Endothelial cell of umbilical vein (primary cell): ENCODE data around the gene ME3. TPM values are rescaled to one million over a fixed set of nuclear protein-coding genes. Genes with fewer than 3 reads are reported as not detected.

Source experiments
- BruUV-seq: library from RNA; stranded (reverse); fragments of 400-500 nt; replicated peaks from 2 replicates; lab custom pipeline; 2021; lab: Mats Ljungman, UMichigan
- CTCF ChIA-PET: fragments of 300-600, 350-600 bp; sonication (Branson Sonifier 250); formaldehyde crosslinking; loops from one replicate; lab custom pipeline; 2021; ENCODE audit warnings: antibody characterized with exemption, inconsistent platforms; lab: Charles Lee
- POLR2A ChIA-PET: fragments of 300-600, 350-600 bp; sonication (Branson Sonifier 250); formaldehyde crosslinking; loops from one replicate; lab custom pipeline; 2021; ENCODE audit warnings: antibody characterized with exemption, inconsistent platforms; lab: Charles Lee
- DNase-seq: peaks from one replicate; pipeline ENCODE4 v3.0.0-alpha.2; 2011; ENCODE audit warnings: low read depth, low spot score
- FAIRE-seq: peaks from 2 replicates; lab custom pipeline; 2011; peaks lifted over from hg19 to GRCh38; lab: Jason Lieb, UNC
- H2AFZ ChIP-seq: 2 replicates; pipeline ENCODE4 v1.6.0; 2012; ENCODE audit warnings: low read depth, low read length, control low read depth, inconsistent platforms
- H3K27ac ChIP-seq: 2 replicates; pipeline ENCODE4 v1.5.1; 2011; ENCODE audit warnings: low read depth, mild to moderate bottlenecking, control low read depth, low read length, moderate library complexity; ENCODE audit not compliant: insufficient read depth
- H3K27me3 ChIP-seq, 2 experiments: 2 replicates each; pipeline versions ENCODE4 v1.6.0 to v1.6.1; 2011; ENCODE audit warnings: low read length in 2 of 2, mixed read lengths in 1 of 2; ENCODE audit not compliant: control insufficient read depth in 2 of 2, insufficient read depth in 2 of 2
- H3K36me3 ChIP-seq, 2 experiments: 2 replicates in 1 of 2; 3 replicates in 1 of 2; pipeline ENCODE4 v1.5.1; 2011; ENCODE audit warnings: low read length in 2 of 2, mild to moderate bottlenecking in 1 of 2, moderate library complexity in 1 of 2; ENCODE audit not compliant: control insufficient read depth in 2 of 2, insufficient read depth in 2 of 2; ENCODE audit errors: extremely low read depth in 1 of 2
- H3K4me1 ChIP-seq: 3 replicates; pipeline ENCODE4 v1.5.1; 2011; ENCODE audit warnings: mild to moderate bottlenecking, low read length; ENCODE audit not compliant: control insufficient read depth, insufficient read depth; ENCODE audit errors: extremely low read depth
- H3K4me2 ChIP-seq: 2 replicates; pipeline ENCODE4 v1.6.1; 2011; ENCODE audit warnings: low read length, control low read depth, mixed read lengths; ENCODE audit not compliant: insufficient read depth
- H3K4me3 ChIP-seq, 3 experiments: fragments of 200-600 bp in 1 of 3; sonication (generic), shearing (Covaris generic) in 1 of 3; replicated peaks in 1 of 3; 2 replicates each; pipeline ENCODE4 v1.5.1; 2011 to 2016; ENCODE audit warnings: control low read depth in 3 of 3, low read length in 3 of 3, mild to moderate bottlenecking in 2 of 3, inconsistent platforms in 1 of 3, low read depth in 1 of 3, moderate library complexity in 1 of 3; ENCODE audit not compliant: insufficient read depth in 1 of 3
- H3K79me2 ChIP-seq: 2 replicates; pipeline ENCODE4 v1.6.0; 2012; ENCODE audit warnings: low read length, inconsistent platforms; ENCODE audit not compliant: control insufficient read depth, insufficient read depth
- H3K9ac ChIP-seq: replicated peaks from 2 replicates; pipeline ENCODE3; 2011; ENCODE audit warnings: low read length, control low read depth; ENCODE audit not compliant: insufficient read depth; ENCODE audit errors: extremely low read depth
- H3K9me1 ChIP-seq: replicated peaks from 3 replicates; pipeline ENCODE4 v1.6.0; 2011; ENCODE audit warnings: mild to moderate bottlenecking, low read length; ENCODE audit not compliant: control insufficient read depth, insufficient read depth; ENCODE audit errors: extremely low read depth
- H3K9me3 ChIP-seq: replicated peaks from 2 replicates; pipeline ENCODE4 v1.5.1; 2012; ENCODE audit warnings: low read length, inconsistent platforms; ENCODE audit not compliant: control insufficient read depth, insufficient read depth
- H4K20me1 ChIP-seq: replicated peaks from 2 replicates; pipeline ENCODE3; 2011; ENCODE audit warnings: mild to moderate bottlenecking, low read length; ENCODE audit not compliant: control insufficient read depth, insufficient read depth; ENCODE audit errors: extremely low read depth
- EZH2 ChIP-seq: IDR thresholded peaks from 2 replicates; pipeline ENCODE4 v1.6.1; 2012; ENCODE audit warnings: borderline replicate concordance, low read depth, mild to moderate bottlenecking, moderate library complexity, low read length, inconsistent platforms; ENCODE audit not compliant: severe bottlenecking
- FOS ChIP-seq: IDR thresholded peaks from 2 replicates; pipeline ENCODE4 v1.6.1; 2011; ENCODE audit warnings: mild to moderate bottlenecking, low read length, moderate library complexity, borderline replicate concordance; ENCODE audit not compliant: insufficient read depth
- GATA2 ChIP-seq: IDR thresholded peaks from 2 replicates; pipeline ENCODE4 v1.7.0; 2011; ENCODE audit warnings: low read depth, mild to moderate bottlenecking, moderate library complexity, mixed read lengths, low read length; ENCODE audit not compliant: insufficient read length, insufficient read depth
- JUN ChIP-seq: IDR thresholded peaks from 2 replicates; pipeline ENCODE4 v1.6.1; 2011; ENCODE audit warnings: borderline replicate concordance, low read depth; ENCODE audit not compliant: insufficient read length, insufficient read depth
- MYC ChIP-seq: IDR thresholded peaks from one replicate; pipeline ENCODE4 v1.6.1; 2011; ENCODE audit warnings: mild to moderate bottlenecking, low read depth, low read length
- POLR2A ChIP-seq: IDR thresholded peaks from 2 replicates; pipeline ENCODE4 v1.6.1; 2012; ENCODE audit warnings: low read depth, mild to moderate bottlenecking, control low read depth, low read length
- POLR2AphosphoS5 ChIP-seq: IDR thresholded peaks from 2 replicates; pipeline ENCODE4 v1.6.1; 2012; ENCODE audit warnings: low read depth, mild to moderate bottlenecking, control low read depth, low read length, moderate library complexity; ENCODE audit not compliant: insufficient read depth
- dilution Hi-C: fragments of 300-500 bp; cut with MboI; formaldehyde crosslinking; loops from one replicate; pipeline ENCODE4 v1.15.0; 2019; ENCODE audit warnings: low sequenced_read_pairs; ENCODE audit not compliant: extremely low pct_ligation_motif_present
- intact Hi-C: fragments of 100-400 bp; cut with micrococcal nuclease; formaldehyde crosslinking; loops from one replicate; pipeline ENCODE4 v1.10.0; 2022
- polyA plus RNA-seq, 4 experiments: library from polyadenylated mRNA; depleted of rRNA in 3 of 4; stranded (reverse) in 3 of 4; unstranded in 1 of 4; fragments of >200 nt; gene quantifications; 2 replicates each; pipeline versions ENCODE4 v1.2.1 to v1.2.3, GENCODE V29; 2011 to 2012; ENCODE audit warnings: missing spikeins in 1 of 4
- total RNA-seq: library from RNA; stranded (reverse); gene quantifications from 2 replicates; pipeline ENCODE4 v1.2.3, GENCODE V29; 2021
- TF ChIP-seq, protein P1 (sequence below): IDR thresholded peaks from 2 replicates; pipeline ENCODE4 v1.6.1; 2011; ENCODE audit not compliant: insufficient read depth, insufficient read length

Gene ME3
- total and polyA plus RNA-seq, 2 donors (not counting 3 experiments of a cell fraction or from before 2014, with no cell fraction given), result 26.9 to 30.4 TPM

DNA sequence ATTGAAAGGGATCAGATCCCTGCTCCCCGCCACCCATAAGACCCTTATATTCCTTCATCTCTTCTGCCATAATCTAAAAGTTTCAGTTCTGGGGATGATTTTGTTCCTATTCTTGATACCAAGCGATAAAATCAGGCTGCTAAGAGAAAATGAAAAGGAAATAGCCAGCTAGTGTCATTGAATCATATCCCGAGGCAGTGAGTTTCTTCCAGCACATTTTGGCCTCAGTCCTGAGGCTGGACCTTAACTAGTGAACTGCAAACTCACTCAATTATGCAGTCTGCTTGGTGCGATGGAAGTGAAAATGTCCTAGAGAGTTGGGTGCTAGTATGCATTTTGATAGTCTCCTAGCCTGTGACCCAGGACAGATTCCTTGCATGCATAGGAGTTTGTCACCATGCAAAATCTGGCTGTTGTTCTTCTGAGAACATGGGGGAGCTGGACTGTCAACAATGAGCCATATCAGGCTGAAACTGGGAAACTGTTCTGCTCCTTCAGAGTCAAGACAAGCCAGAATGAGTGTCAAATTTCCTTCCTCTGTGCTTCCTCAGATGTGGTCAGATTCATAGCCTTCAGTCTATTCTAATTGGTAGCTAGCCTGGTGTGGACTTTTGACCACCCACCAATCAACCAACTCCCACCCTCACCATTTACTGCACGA is 194.8 kb downstream of the ME3 start:
- no peaks in the 10 kb centered on the region for H4K20me1 ChIP-seq
- peak; percentile 94 for FAIRE-seq
- H3K9me3 ChIP-seq, result no peaks in the 10 kb centered on the region
- DNase-seq, result peak; percentile 84
- H3K27me3 ChIP-seq, result no peaks in the 10 kb centered on the region
- no peaks in the 10 kb centered on the region for H3K36me3 ChIP-seq
- POLR2A ChIA-PET, result interaction anchor here (0.9 kb wide), 1 partner anchor 18 kb away, joined by 3 read pairs; no protein-coding TSS in a partner anchor
- peak overlapping the region; percentile 72 for H3K4me2 ChIP-seq
- dilution Hi-C loops (loop anchor here (25.0 kb wide), 1 partner anchor 110 kb away; no protein-coding TSS in a partner anchor), intact Hi-C loops (loop anchor here (1.0 kb wide), 1 partner anchor 17 kb away; no protein-coding TSS in a partner anchor)
- no peaks in the 10 kb centered on the region for H3K79me2 ChIP-seq
- H2AFZ ChIP-seq, result no peak overlapping the region
- H3K9me1 ChIP-seq, result no peaks in the 10 kb centered on the region
- H3K27ac ChIP-seq, result peak overlapping the region; percentile 85
- H3K4me3 ChIP-seq, result no peak overlapping the region
- H3K9ac ChIP-seq, result peak overlapping the region; percentile 54
- BruUV-seq, result TSS peak; percentile 76
- CTCF ChIA-PET, result interaction anchor here (1.1 to 1.4 kb wide), 4 partner anchors 21 to 117 kb away, joined by 3 to 4 read pairs (median 4); no protein-coding TSS in a partner anchor
- peaks cover 61% of the 10 kb centered on the region for H3K4me1 ChIP-seq
- TF ChIP-seq EZH2, result no peak
- TF ChIP-seq, protein P1, sequence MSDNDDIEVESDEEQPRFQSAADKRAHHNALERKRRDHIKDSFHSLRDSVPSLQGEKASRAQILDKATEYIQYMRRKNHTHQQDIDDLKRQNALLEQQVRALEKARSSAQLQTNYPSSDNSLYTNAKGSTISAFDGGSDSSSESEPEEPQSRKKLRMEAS, result no peak
- peak; percentile 46 for TF ChIP-seq FOS
- TF ChIP-seq POLR2A, result peak; percentile 67
- no peak for TF ChIP-seq JUN
- TF ChIP-seq MYC, result no peak
- peak; percentile 82 for TF ChIP-seq POLR2AphosphoS5
- TF ChIP-seq GATA2, result peak; percentile 95
